GM19397 (cell line): ENCODE measurements around the gene COL7A1.
"Not testable (repeated sequence)": the region's sequence is repeated elsewhere in the genome, so short reads cannot be mapped to it uniquely, and the experiment has no call there.

Experiments
- ATAC-seq: cut with Tn5 transposase; IDR thresholded peaks from one replicate; pipeline ENCODE4 v1.9.1; 2021; ENCODE audit warnings: mild to moderate bottlenecking, moderate library complexity; ENCODE audit not compliant: unreplicated experiment

COL7A1 gene

DNA sequence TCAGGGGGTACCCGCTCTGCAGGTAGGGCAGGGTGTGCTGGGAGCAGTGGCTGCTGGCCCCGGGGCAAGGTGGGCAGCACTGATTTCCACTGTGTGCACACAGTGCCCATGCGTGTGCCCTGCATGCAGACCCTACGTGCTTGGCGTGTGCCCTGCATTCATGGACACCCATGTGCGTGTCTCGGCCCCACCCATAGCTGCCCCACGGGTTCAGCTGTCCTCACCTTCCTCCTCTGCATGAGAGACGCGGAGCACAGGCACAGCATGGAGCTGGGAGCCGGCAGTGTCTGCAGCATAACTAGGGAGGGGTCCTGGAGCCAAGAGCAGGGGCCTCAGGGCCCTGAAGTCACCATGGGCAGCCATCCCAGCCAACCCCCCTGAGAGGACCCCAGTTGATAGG is 29.9 kb downstream of the COL7A1 start:
- no peak for ATAC-seq

GRCh38 chr3:48564667-48565066 is 30.5 kb downstream of the COL7A1 start:
- ATAC-seq = no peak

DNA sequence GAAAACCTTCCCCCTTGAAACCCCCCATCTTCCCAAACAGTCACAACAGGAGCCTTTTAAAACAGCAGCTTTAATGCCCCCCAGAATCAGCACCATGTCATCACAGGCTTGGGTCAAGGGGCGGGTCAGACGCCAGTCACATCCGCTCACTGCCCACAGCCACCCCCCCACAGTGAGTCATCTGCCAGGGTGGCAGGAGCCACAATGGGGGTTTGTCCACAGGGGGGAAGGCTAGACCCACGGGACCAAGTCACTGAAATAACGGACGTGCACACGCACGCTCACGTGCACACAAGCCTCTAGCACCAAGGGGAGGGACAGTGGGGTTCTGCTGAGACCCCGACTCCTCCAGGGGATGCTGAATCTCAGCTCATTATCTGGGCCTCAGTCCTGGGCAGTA is 31.1 kb downstream of the COL7A1 start:
- ATAC-seq = no peak

- ATAC-seq = no peak
Measured at GRCh38 chr3:48563382-48563918, 31.7 kb downstream of the COL7A1 start, which contains the start of gene UCN2. TSS of gene UCN2 (minus strand) at chr3:48563781. CDS start at chr3:48563124, 657 bp downstream.

GRCh38 chr3:48562367-48563095 is 32.6 kb downstream of the COL7A1 start:
- no peak for ATAC-seq

- no peak for ATAC-seq
Measured at GRCh38 chr3:48561045-48561736, 33.9 kb downstream of the COL7A1 start.

- no peak for ATAC-seq
Measured at GRCh38 chr3:48560648-48561018, 34.5 kb downstream of the COL7A1 start.

GRCh38 chr3:48558493-48559134 is 36.5 kb downstream of the COL7A1 start:
- no peak for ATAC-seq

- ATAC-seq = peak; percentile 85
Measured at GRCh38 chr3:48556796-48557626, 38.1 kb downstream of the COL7A1 start, which contains the start of gene PFKFB4. TSS of gene PFKFB4 (minus strand) at chr3:48556803. CDS start at chr3:48556777, 26 bp downstream.

- no peak for ATAC-seq
Measured at GRCh38 chr3:48555949-48556795, 39.0 kb downstream of the COL7A1 start.

- no peak for ATAC-seq
Measured at GRCh38 chr3:48555231-48555948, 39.7 kb downstream of the COL7A1 start.

GRCh38 chr3:48553886-48554845 is 41.0 kb downstream of the COL7A1 start:
- no peak for ATAC-seq

GRCh38 chr3:48553361-48553760 is 41.8 kb downstream of the COL7A1 start:
- no peak for ATAC-seq

GRCh38 chr3:48552111-48552951 is 42.8 kb downstream of the COL7A1 start:
- ATAC-seq = no peak

DNA sequence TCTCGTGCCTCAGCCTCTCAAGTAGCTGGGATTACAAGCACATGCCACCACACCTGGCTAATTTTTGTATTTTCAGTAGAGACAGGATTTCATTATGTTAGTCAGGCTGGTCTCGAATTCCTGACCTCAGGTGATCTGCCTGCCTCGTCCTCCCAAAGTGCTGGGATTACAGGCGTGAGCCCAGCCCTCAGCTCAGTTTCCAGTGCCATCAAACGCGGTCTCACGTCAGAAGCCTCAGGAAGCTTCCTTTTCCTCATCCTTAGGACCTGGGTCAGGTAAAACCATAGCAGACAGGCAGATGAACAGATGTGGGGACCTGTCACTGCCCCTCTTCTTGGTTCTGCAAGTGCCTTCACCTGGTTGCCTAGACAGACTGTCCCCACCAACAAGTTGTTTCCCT is 43.5 kb downstream of the COL7A1 start:
- ATAC-seq = not testable (repeated sequence)

DNA sequence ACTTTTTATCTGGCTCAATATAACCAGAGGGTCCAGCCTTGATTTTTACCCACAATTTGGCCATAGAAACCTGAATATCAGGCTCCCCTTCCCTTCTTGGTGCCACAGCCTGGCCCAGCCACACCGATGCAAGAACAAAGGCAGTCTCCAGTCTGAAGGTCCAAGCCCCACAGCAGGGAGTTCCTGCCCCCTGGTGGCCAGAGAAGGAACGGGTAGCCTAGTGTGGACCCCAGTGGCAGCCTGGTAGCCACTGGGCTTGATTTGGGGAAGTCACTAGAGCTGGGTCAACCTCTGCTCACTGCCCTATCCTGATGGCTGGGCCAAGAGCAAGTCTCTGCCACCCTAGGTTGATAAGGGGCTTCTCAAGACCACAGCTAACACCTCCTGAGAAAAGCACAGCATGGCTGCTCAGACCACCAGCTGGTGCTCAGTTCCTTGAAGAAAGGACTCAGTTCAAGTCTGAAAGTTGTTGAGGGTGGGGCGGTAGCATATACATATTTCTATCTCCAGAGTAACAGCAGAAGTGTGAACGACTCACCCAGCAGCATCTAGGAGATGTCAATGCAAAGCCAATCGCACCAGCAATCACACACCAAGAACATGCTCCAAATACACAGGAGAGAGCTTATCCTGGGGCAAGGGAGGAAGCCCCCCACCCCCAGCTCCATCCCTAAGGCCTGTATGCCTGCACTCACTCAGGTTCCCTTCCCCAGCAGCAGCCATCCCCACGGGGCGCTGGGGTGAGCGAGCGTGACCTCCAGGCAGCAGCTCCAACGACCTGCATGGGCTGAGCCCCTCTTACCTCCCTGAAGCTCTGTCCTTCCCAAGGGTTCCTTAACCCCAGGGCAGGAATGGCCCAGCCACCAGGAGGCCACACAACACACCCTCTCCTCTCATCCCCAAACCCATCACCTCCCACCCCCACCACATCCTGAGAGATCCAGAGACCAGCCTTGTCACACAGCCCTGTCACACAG is 46.1 kb downstream of the COL7A1 start:
- no peak for ATAC-seq
